Inflammatory macrophage (primary cell): ENCODE results near the gene PSMD2.
A peak's percentile ranks its signal among the peaks of the same experiment; 100 is the strongest.
"Not testable (repeated sequence)": the region's sequence is repeated elsewhere in the genome, so short reads cannot be mapped to it uniquely, and the experiment has no call there.

ENCODE experiments used
- DNase-seq, 2 donors: peaks; one replicate each; pipeline ENCODE4 v3.0.0-alpha.2; 2020 to 2022
- total RNA-seq, 18 experiments: gene quantifications; one replicate each; lab custom pipeline; 2026; ENCODE audit warnings: mixed read lengths in 6 of 18, inconsistent platforms in 2 of 18; lab: John Stamatoyannopoulos, UW

Gene PSMD2
- total RNA-seq = 152 to 288 (median 217) reads per million in 18 experiments

DNA sequence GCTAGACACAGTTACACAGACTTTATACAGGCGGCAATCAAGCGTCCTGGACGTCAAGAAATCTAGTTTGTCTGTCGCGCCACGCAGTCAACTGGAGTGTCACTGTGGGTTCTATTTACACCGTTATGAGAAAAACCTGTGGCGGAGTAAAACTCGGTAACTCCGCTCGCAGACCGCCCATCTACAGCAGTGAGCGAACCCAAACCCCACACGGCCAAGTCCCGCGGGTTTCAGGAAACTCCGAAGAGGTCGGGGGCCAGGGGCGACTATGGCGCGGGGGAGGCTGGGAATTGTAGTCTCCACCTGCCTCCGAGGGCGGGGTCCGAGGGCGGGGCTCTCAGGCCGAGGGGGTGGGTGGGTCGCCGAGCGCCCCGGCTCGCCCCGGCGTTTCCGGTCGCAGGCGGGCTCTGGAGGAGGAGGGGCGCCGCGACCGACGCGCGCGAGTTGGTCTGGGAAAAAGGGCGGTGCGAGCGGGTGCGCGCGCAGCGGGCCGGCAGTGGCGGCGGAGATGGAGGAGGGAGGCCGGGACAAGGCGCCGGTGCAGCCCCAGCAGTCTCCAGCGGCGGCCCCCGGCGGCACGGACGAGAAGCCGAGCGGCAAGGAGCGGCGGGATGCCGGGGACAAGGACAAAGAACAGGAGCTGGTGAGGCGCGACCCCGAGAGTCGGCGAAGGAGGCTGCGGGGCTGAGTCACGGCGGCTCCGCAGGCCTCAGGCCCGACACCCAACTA, at the start of gene PSMD2:
Gene PSMD2 (plus strand): TSS at position 483 of the 729 bp plus-strand sequence. CDS start 26 bp downstream, at position 509.
- peak; percentile 96 to 97 for DNase-seq

DNA sequence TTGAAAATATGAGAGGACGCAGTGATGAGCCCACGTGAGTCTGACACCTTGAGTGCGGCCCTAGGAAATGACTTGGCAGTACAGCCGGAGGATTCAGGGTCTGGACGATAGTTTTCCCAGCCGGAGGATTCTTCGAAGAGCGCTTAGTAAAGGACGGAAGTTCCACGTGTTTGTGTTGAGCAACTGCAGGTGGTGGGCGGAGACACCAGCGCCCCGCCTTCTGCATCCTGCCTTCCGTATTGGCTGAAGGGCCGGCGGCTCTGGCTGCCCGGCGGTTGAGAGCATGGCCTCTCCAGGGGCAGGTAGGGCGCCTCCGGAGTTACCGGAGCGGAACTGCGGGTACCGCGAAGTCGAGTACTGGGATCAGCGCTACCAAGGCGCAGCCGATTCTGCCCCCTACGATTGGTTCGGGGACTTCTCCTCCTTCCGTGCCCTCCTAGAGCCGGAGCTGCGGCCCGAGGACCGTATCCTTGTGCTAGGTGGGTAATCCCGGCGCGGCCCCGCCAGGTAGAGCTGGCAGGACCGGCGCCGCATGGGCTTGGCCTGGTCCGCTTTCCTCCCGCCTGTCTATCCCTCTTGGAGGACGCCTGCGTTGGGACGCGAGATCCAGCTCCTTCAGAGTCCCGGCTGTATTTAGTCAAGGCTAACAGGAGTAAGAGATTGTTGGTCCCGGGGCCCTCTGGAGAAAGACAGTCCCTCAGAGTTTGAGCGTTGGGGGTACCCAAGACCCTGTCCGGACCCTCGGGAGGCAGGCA, 49.5 kb upstream of the PSMD2 start, which contains the start of gene EEF1AKMT4:
Gene EEF1AKMT4 (plus strand): TSS at position 261 of the 755 bp plus-strand sequence. CDS start 23 bp downstream, at position 284.
- peak; percentile 99 for DNase-seq

DNA sequence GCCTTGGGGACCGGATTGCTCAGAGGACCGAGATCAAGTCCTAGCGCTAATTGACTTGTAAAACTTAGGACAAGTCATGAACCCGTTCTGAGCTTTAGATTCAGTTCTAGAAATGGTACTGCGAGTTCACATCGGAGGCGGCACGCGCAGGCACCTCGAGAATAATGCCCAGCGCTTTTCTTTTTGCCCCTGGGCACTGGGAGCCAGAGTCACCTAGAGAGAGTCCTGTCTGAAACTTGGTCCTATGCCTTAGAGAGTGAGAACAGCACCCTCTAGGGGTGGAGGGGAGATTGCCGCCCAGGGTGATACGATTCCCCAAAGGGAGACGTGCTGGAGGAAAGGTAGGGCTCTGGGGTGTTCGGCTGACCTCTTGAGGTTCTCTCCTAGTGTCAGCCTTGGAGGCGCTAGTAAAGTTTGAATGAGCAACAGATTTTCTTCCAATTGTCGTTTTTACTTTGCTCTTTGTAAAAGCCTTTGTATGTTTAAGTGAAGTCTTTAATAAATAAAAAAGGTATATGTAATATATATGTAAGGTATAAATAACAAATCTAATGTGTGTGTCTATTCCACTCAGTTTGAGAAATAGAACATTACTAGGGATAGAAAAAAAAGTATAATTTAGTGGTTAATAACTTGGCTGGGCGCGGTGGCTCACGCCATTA, 48.7 kb upstream of the PSMD2 start:
- peak; percentile 94 to 95 for DNase-seq

DNA sequence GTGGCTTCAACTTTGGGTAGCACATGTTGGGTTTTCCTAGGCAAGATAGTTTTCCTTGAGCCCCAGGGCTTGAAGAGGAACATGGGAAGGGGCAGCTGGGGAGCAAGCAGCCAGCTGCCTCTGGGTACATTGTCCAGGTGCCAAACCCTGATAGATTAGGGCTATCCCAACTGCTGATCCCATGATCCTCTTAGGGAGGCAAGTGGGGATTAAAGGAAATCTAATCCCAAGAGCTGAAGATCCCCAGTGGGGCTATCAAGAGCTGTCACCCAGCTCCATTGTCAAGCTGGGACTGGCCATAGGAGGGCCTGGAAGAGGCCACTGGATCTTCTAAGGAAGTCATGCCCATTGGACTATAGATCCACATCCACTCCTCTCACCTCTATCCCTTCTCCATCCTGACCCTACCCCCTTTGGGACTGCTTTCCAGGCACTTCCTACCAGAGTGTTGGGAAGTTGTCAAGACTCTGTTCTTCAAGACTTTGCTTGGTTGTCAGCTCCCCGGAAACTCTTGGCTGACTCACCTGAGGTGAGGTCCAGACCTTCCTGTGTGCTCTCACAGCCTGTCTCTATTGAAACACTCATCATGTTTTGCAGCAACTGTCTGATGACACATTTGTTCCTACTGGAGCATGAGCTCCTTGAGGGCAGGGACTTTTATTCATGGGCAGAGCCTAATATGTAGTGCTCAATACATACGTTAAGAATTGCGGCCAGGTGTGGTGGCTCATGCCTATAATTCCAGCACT, 43.6 kb upstream of the PSMD2 start:
- DNase-seq = no peak

DNA sequence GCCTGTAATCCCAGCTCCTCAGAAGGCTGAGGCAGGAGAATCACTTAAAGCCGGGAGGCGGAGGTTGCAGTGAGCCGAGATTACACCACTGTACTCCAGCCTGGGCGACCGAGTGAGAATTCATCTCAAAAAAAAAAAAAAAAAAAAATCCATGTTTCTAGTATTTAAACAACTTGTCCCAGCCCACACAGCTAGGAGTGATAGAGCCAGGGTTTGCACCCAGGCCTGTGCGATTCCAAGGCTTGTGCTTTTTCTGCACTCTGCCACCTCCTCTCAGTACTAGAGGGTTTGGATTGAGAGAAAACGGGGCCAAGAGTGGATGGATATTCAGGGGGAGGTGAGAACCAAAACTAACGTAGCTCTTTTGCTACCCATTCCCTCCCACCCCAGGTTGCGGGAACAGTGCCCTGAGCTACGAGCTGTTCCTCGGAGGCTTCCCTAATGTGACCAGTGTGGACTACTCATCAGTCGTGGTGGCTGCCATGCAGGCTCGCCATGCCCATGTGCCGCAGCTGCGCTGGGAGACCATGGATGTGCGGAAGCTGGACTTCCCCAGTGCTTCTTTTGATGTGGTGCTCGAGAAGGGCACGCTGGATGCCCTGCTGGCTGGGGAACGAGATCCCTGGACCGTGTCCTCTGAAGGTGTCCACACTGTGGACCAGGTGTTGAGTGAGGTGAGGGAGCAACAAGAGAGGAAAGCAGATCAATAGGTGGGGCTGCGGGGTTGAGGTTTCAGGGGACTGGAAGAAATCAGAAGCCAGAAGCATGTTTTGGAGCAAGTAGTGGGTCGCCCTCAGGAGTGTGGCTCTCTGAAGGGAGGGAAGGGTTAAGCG, 41.7 kb upstream of the PSMD2 start:
- DNase-seq = no peak

DNA sequence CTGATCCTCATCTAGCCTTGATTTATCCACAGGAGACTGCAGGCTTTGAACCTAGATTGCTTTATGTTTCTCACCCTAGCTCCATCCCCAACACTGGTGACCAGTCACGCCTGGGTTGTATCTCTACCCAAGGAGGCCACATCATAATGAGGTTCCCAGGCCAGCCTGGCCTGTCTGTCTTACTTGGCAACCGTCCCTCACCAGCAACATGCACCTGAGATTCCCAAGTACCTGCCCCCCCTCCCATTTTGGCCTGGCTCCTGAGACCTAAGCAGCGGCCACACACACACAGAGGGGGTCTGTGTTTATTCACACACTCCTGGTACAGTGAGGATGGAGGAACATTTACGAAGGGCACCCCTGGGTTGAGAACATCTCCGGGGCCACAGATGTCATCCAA, 40.1 kb upstream of the PSMD2 start:
- no peak for DNase-seq

DNA sequence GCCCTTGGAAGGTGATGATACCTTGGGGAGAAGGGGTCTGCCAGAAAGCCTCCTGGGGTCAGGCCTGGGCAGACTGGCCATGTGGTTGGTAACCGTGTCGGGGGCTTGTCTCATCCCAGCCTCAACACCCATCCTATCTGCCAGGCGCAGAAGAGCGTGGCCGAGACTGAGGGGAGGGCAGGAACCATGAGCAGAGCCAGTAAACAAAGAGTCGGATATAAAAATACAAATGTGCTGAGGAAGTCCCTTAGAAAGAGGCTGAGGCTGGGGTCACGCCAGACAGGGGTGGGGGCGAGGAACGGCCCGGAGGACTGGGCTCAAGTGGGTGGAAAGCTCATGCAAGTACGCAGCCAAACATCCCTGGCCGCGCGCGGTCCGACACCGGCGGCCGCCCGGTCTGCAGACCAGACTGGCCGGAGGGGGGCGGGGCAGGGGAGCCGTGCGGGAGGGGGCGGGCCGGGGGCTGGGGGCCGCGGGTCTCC, 39.6 kb upstream of the PSMD2 start:
- DNase-seq = no peak

DNA sequence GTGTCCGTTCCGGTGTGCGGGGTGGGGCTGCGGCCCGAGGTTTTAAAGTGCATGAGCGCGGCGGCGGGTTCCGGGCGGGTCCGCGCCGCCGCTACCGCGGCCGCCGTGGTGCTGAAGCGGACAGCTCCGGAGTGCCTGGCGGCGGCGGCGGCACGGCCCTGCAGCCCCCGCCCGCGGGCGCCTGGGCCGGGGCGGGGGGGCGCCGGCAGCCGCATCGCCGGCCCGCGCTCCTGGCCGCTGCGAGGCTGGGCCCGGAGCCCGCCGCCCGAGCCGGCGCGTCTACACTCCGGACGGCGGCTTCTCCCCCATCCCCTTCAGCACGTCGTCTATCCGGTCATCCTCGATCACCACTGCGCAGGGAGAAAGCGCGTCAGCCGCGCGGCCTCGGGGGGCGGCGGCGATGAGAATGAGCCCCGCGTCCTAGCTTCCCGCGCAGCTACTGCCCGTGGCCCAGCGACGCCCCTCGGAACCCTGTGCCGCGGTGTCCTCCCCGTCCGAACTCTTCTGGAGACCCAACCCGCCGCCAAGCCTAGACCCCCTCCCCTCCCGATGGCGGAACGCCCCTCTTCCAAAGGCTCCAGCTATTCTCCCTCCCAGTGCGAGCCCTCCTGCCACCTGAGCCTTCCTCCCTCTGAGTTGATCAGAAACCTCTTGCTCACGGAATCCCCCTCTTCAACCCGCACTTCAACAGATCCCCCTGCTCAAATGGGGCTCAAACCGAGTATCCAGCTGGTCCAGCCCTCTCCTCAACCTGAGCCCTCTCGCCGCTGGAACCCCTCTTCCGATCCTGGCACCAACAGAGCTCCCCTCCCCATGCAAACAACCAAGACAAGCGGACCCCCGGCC, 38.9 kb upstream of the PSMD2 start:
- peak in 1 of 2 donors; percentile 41 for DNase-seq

DNA sequence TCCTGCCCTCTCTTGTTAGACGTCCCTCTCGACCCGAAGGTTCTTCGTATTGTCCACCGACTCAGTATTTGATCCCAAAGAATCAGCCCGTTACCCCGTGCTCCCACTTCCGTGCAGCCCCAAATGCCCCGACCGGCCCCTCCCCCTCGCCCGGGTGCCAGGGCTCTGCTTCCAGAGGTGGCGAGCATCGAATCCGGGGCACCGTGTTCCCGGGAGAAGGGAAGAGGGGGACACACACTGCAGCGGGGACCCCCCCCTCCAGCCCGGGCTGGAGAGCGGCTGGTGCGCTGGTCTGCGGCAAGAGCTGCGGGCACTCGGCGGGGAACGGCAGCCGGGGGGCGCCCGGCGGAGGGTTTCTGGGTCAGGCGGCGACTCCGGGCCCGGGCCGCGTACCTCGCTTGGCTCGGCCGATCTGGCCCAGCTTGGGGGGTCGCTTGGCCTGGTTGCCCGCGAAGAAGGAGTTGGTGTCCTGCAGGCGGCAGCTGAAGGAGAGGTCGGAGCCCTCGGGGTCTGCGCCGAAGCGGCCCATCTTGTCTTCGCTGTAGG, 38.2 kb upstream of the PSMD2 start:
- no peak for DNase-seq

DNA sequence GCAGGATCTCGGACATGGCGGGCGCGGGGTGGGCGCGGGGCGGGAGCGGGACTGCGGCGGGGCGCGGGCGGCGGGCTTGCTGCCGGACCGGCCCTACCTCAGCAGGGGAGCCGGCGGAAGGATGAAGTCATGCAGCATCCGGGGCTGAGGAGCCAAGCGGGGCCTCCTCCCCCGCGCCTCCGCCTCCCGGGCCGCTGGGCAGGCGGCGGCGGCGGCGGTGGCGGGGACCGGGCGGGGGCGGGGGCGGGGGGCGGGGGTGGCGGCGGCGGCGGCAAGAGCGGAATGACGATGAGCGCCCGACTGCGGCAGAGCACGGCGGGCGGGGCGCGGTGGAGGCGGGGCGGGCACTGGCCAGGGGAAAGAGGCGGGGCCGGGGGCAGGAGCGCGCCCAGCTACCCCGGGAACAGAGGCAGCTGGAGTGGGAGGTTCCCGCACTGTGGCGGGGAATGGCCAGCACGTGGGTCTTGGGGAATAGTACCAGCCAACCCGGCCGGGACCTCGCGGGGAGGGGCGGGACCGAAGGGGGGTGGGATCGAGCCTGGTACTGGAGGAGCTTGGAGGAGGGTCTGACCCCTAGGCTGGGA, 37.7 kb upstream of the PSMD2 start, which contains the start of gene CAMK2N2:
Gene CAMK2N2 (minus strand): TSS at position 284 of the 584 bp plus-strand sequence. CDS start 268 bp downstream, at position 16.
- DNase-seq = peak; percentile 3 to 18

DNA sequence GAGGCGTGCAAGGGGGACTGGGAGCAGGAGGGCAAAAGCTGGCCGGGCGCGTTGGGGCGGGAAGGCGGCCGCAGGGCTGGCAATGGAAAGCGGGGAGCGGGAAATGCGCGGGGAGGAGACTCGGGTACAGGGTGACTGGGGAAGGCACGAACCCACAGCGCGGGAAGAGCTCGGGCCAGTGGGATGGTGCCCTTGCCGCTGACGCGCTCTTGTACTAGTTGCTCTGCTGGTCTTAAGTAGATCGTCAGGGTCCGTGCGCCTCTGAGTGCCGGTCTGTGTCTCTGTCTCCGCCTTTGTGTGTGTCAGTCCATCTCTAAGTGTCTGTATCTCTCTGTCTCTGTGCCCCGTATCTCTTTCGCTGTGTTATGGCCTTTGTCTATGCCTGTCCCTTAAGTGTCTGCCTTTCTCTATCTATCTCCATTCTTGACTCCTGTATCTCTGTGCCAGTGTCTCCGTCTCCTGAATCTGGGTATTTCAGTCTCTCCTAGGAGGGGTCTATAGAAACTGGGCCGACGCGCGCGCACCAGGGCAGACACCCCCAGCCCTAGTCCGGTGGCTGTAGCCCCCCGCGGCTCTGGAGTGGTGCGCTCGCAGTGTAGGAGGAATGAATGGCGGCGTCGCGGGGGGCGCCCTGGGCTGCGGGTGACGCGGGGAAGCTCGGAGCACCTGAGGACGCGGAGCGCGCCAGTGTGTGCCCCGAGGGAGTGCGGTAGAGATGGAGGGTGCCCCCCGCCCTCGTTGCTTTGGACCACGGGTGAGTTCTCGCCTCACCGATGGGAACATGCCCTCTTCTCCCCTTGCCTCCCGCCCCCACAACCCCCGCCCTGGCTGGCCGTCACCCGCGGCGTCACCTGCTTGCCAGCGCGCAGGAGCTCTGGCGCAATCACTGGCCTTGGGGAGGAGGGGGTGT, 36.9 kb upstream of the PSMD2 start:
- DNase-seq = peak in 1 of 2 donors; percentile 29

DNA sequence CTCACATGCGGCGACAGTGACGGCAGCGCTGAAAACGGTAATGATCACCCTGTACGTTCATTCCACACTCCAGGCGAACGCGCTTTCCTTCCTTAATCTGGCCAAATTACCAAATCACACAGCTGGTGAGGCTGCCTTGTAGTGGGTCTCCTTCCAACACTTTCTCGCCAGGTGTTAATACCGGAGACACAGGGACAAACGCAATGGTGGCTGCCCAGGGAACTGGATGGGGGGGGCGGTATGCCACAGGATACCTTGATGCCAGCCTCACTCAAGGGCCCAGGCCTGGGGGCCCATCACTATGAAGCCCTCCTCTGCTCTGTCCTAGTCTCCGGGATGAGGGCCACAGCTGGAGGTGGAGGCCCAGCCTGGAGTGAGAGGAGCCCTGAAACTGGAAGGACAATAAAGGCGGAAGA, 36.3 kb upstream of the PSMD2 start:
- no peak for DNase-seq

DNA sequence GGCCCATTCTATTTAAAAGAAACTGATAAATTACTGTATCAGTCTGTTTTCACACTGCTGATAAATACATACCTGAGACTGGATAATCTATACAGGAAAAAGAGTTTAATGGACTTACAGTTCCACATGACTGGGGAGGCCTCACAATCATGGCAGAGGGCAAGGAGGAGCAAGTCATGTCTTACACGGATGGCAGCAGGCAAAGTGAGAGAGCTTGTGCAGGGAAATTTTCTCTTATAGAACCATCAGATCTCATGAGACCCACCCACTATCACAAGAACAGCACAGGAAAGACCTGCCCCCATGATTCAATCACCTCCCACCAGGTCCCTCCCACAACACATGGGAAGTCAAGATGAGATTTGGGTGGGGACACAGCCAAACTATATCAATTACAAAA, 31.8 kb upstream of the PSMD2 start:
- not testable (repeated sequence) for DNase-seq

DNA sequence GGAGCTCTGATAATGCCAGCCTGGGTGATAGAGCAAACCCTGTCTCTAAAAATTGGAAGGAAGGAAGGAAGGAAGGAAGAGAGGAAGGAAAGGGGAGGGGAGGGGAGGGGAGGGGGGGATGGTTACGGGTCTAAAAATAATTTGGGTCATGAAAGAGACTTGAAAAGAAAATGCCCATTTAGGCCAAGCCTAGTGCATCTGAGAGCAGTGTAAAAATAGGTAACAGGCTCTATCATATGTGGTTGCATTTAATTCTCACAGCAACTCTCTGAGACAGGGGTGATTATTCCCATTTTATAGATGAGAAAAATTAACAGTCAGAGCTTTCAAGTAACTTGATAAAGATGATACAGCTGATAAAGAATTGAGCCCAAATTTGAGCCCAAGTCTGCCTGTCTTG, 26.8 kb upstream of the PSMD2 start:
- DNase-seq = no peak

DNA sequence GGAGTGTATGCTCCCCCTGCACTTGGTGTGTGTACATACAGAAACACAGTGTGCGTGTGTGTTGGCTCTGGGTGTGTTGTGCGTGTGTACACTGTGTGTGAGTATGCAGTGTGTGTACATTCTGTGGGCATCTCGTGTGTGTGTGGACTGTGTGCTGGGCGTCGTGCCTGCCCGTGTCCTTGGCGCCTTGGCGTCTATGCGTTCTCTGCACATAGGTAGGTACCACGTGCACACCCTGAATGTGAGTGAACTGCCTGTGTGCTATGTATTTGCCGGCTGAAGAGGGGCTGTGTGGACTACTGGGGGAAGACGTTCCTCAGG, 23.7 kb upstream of the PSMD2 start:
- no peak for DNase-seq

DNA sequence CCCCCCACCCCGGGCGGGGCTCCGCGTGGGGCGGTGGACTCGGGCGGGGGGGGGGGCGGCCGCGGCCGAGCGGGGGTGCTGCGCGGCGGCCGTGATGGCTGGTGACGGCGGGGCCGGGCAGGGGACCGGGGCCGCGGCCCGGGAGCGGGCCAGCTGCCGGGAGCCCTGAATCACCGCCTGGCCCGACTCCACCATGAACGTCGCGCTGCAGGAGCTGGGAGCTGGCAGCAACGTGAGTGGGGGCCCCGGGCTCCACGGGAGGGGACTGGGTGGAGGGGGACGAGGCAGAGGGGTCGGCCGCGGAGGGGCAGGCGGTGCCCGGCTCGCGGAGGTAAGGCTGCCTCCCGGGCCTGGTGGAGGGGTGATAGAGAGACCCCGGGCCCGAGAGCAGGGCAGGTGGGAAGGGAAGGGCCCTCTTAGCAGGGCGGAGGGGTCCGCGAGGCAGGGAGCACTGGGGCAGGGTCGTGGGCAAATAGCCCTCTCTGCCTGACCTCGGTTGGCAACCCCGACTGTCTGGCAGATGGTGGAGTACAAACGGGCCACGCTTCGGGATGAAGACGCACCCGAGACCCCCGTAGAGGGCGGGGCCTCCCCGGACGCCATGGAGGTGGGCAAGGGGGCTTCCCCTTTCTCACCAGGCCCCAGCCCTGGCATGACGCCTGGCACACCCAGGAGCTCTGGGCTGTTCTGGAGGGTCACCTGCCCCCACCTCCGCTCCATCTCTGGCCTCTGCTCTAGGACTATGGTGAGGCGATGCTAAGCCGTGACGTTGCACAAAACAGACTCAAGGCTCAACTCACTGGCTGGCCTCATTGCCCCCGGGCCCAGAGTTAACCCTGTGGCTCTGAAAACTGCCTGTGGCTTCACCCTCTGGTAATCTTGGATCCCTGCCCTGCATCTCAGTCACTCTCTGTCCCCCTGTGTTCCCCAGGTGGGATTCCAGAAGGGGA, 22.8 kb upstream of the PSMD2 start, which contains the start of gene ECE2:
Gene ECE2 (plus strand): TSS at position 62 of the 950 bp plus-strand sequence. CDS start 132 bp downstream, at position 194.
- DNase-seq = no peak

DNA sequence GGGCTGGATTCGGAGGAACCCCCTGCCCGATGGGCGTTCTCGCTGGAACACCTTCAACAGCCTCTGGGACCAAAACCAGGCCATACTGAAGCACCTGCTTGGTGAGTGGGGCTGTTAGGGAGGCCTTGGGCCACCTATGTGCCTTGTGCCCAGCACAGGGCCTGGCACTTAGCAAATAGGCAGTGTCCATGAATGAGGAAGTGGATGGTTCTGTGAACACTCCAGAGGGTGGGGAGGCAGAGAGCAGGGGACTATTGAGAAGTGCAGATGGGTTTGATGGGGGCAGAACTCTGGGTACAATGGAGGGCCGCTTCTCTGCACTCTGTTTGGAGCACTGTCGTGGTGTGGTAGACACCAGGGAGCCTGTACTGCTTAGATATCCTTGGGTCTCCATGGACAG, 21.7 kb upstream of the PSMD2 start:
- no peak for DNase-seq
